ENCODE data around the gene HES6.

Gene HES6

GRCh38 chr2:238220892-238221521 lies 18.8 kb downstream of the HES6 start:
- no peak overlapping the region for H3K4me3 Mint-ChIP-seq
- H3K9me3 Mint-ChIP-seq (ENCODE audit: low read depth), result no peaks in the 10 kb centered on the region
- no peaks in the 10 kb centered on the region for H3K4me1 Mint-ChIP-seq (ENCODE audit: low read depth)
- no peak overlapping the region for H3K27ac Mint-ChIP-seq
- peaks cover 2% of the 10 kb centered on the region for H3K36me3 Mint-ChIP-seq
- peaks cover 1% of the 10 kb centered on the region for H3K27me3 Mint-ChIP-seq

GRCh38 chr2:238220274-238220891 lies 19.5 kb downstream of the HES6 start:
- Mint-ChIP-seq H3K9me3 (ENCODE audit: low read depth) (no peaks in the 10 kb centered on the region), H3K4me3 (no peak overlapping the region), H3K36me3 (peaks cover 2% of the 10 kb centered on the region), H3K27me3 (peaks cover 4% of the 10 kb centered on the region), H3K4me1 (ENCODE audit: low read depth) (no peaks in the 10 kb centered on the region), H3K27ac (no peak overlapping the region)

GRCh38 chr2:238216651-238217184 lies 23.1 kb downstream of the HES6 start:
- Mint-ChIP-seq H3K36me3 (no peaks in the 10 kb centered on the region), H3K4me1 (ENCODE audit: low read depth) (no peaks in the 10 kb centered on the region), H3K4me3 (no peak overlapping the region), H3K27ac (no peak overlapping the region), H3K27me3 (peaks cover 12% of the 10 kb centered on the region), H3K9me3 (ENCODE audit: low read depth) (no peaks in the 10 kb centered on the region)

GRCh38 chr2:238207006-238207405 lies 32.8 kb downstream of the HES6 start:
- Mint-ChIP-seq H3K4me3 (no peak overlapping the region), H3K9me3 (ENCODE audit: low read depth) (no peaks in the 10 kb centered on the region), H3K27me3 (no peaks in the 10 kb centered on the region), H3K36me3 (peaks cover 2% of the 10 kb centered on the region), H3K27ac (no peak overlapping the region), H3K4me1 (ENCODE audit: low read depth) (peaks cover 10% of the 10 kb centered on the region)

GRCh38 chr2:238203973-238204683 lies 35.7 kb downstream of the HES6 start:
- Mint-ChIP-seq H3K27me3 (no peaks in the 10 kb centered on the region), H3K4me3 (peak overlapping the region; percentile 85), H3K27ac (peak overlapping the region; percentile 95), H3K4me1 (ENCODE audit: low read depth) (peaks cover 38% of the 10 kb centered on the region), H3K36me3 (peaks cover 3% of the 10 kb centered on the region), H3K9me3 (ENCODE audit: low read depth) (no peaks in the 10 kb centered on the region)

- peaks cover 6% of the 10 kb centered on the region for H3K36me3 Mint-ChIP-seq
- peak within 1 kb of the TSS; percentile 90 for H3K4me3 Mint-ChIP-seq
- H3K9me3 Mint-ChIP-seq (ENCODE audit: low read depth), result no peaks in the 10 kb centered on the region
- H3K27me3 Mint-ChIP-seq, result no peaks in the 10 kb centered on the region
- H3K4me1 Mint-ChIP-seq (ENCODE audit: low read depth), result peaks cover 46% of the 10 kb centered on the region
- peak within 1 kb of the TSS; percentile 95 for H3K27ac Mint-ChIP-seq
Observed at GRCh38 chr2:238203094-238203972, 36.5 kb downstream of the HES6 start, which contains the start of gene ILKAP. Gene ILKAP, minus strand, starts transcription at chr2:238203695. Its CDS starts 142 bp downstream, at chr2:238203553.

- peaks cover 54% of the 10 kb centered on the region for H3K4me1 Mint-ChIP-seq (ENCODE audit: low read depth)
- no peaks in the 10 kb centered on the region for H3K9me3 Mint-ChIP-seq (ENCODE audit: low read depth)
- H3K4me3 Mint-ChIP-seq, result peak overlapping the region; percentile 90
- H3K27me3 Mint-ChIP-seq, result no peaks in the 10 kb centered on the region
- peaks cover 6% of the 10 kb centered on the region for H3K36me3 Mint-ChIP-seq
- H3K27ac Mint-ChIP-seq, result peak overlapping the region; percentile 88
Observed at GRCh38 chr2:238202326-238203093, 37.3 kb downstream of the HES6 start.

- Mint-ChIP-seq H3K4me3 (no peak overlapping the region), H3K36me3 (peaks cover 17% of the 10 kb centered on the region), H3K9me3 (ENCODE audit: low read depth) (no peaks in the 10 kb centered on the region), H3K27me3 (no peaks in the 10 kb centered on the region), H3K4me1 (ENCODE audit: low read depth) (peaks cover 4% of the 10 kb centered on the region), H3K27ac (no peak overlapping the region)
Observed at GRCh38 chr2:238190445-238190844, 49.4 kb downstream of the HES6 start.
